ENCODE data around the gene RIMKLA.

Gene RIMKLA, protein sequence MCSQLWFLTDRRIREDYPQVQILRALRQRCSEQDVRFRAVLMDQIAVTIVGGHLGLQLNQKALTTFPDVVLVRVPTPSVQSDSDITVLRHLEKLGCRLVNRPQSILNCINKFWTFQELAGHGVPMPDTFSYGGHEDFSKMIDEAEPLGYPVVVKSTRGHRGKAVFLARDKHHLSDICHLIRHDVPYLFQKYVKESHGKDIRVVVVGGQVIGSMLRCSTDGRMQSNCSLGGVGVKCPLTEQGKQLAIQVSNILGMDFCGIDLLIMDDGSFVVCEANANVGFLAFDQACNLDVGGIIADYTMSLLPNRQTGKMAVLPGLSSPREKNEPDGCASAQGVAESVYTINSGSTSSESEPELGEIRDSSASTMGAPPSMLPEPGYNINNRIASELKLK

DNA sequence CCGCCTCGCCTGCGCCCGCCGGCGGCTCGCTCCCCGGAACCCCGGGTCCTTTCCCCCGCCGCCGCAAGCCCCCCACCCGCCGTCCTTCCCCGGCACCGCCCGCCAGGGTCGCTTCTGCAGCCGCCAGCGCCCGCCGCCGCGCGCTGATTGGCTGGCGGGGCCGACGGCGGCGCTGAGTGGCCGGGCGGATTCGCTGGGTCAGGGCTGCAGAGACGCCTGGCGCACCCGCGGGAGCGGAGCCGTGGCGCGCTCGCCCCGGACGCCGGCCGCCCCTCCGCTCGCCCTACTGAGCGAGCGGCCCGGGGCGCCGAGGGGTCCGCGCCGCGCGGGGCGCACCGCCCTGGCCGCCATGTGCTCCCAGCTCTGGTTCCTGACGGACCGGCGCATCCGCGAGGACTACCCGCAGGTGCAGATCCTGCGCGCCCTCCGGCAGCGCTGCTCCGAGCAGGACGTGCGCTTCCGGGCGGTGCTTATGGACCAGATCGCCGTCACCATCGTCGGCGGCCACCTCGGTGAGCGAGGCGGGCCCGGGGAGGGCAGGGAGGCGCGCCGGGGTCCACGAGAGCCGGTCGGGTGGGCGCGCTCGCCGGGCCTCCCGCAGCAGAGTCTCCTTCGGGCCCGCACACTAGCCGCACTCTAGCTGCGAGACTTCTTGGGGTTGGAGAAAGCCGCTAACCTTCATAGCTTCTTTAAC is at the start of gene RIMKLA:
RIMKLA (plus strand) TSS at position 207 of the 694 bp plus-strand sequence; CDS start at position 350, 143 bp downstream.
- Histone ChIP-seq H3K27ac (no peak within 1 kb of the TSS), H3K4me3 (peak within 1 kb of the TSS; percentile 88)
- DNase-seq (ENCODE audit: low spot score), result no peak
- TF ChIP-seq, protein P1, sequence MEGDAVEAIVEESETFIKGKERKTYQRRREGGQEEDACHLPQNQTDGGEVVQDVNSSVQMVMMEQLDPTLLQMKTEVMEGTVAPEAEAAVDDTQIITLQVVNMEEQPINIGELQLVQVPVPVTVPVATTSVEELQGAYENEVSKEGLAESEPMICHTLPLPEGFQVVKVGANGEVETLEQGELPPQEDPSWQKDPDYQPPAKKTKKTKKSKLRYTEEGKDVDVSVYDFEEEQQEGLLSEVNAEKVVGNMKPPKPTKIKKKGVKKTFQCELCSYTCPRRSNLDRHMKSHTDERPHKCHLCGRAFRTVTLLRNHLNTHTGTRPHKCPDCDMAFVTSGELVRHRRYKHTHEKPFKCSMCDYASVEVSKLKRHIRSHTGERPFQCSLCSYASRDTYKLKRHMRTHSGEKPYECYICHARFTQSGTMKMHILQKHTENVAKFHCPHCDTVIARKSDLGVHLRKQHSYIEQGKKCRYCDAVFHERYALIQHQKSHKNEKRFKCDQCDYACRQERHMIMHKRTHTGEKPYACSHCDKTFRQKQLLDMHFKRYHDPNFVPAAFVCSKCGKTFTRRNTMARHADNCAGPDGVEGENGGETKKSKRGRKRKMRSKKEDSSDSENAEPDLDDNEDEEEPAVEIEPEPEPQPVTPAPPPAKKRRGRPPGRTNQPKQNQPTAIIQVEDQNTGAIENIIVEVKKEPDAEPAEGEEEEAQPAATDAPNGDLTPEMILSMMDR (IDR thresholded peaks at IDR 0.05), result no peak

DNA sequence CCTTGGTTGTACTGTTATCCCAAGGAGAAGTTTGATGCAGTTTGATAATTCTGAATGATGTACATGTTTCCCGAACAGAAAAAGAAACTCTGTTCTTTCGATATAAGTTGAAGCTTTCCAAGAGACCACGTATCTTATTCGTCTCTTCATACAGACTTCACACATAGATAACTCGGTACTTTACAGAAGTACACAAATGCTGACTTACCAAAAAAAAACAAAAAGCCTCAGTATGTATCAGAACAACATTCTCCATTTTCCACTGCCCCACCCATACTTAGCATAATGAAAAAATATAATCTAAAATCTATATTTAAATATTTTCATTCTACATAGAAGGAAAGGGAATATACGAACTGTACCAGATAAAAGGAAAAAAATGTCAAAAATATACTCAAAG is 47.7 kb upstream of the RIMKLA start:
- TF ChIP-seq, protein P1 (IDR thresholded peaks at IDR 0.05), result no peak
- Histone ChIP-seq H3K4me3 (no peak overlapping the region), H3K27ac (no peak overlapping the region)
- DNase-seq (ENCODE audit: low spot score), result no peak

DNA sequence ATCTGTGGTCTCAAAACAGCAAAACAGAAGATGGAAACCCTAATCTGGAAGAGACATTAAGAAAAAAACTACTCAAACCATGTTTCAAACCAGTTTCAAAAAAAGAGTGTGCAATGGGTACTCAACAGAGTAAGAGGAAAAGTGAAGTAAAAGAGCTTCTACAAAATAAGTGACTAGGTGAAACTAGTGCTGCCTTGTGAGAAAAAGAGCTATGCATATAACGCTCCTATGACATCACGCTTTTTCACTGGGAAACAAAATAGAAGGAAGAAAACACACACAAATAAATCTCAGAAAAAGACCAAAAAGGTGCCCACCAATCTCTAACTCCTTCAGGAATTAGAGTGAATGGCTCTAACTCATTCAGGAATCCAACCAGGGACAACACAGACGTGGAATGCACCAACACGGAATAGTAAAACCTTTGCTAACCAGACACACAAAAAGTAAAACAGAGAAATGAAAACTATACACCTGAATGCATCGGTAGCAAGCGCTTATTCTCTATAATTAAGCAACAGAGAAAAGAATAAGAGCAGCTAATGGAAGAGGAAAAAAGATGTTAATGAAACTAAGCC is 46.8 kb upstream of the RIMKLA start:
- no peak for DNase-seq (ENCODE audit: low spot score)
- Histone ChIP-seq H3K4me3 (peak overlapping the region; percentile 100), H3K27ac (peak overlapping the region; percentile 87 to 97)
- TF ChIP-seq, protein P1 (IDR thresholded peaks at IDR 0.05), result no peak

DNA sequence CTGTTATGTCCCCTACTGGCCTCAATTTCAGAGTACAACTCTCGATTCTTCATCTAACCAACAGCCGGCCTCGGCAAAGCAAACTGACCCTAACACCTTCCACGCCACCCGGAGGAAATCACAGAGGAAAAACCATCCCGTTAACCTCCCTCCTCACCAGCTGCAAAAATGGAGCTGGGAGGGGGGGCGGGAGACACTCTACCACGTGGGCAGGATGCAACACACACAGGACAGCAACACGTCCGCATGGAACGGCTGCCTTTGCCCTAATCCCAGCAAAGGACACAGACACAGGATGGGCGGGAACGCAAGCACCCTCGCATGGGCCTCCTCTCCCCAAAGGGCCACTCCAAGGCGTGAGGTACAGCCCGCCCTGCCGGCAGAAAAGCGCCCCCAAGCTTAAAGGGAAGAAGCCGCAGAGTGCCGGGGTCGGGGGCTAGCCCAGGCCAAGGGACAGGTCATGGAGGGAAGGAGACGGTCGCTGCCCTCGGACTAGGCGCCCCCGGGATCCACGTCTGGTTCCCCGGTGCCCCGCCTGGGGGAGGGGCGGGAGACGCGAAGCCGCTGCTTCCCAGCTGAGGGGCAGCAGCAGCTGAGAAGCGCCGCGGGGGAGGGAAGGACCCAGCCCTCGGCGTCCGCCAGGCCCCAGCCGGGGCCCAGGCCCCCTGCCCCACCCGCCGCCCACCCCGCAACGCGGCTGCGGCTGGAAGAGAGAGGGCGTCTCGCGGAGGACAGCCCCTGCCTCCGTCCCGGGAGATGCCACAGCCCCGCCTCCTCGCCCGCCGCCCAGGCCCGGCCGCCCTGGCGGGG is 46.1 kb upstream of the RIMKLA start:
- Histone ChIP-seq H3K27ac (peak overlapping the region; percentile 87 to 97), H3K4me3 (peak overlapping the region; percentile 100)
- TF ChIP-seq, protein P1 (IDR thresholded peaks at IDR 0.05), result no peak
- DNase-seq (ENCODE audit: low spot score), result peak; percentile 78

DNA sequence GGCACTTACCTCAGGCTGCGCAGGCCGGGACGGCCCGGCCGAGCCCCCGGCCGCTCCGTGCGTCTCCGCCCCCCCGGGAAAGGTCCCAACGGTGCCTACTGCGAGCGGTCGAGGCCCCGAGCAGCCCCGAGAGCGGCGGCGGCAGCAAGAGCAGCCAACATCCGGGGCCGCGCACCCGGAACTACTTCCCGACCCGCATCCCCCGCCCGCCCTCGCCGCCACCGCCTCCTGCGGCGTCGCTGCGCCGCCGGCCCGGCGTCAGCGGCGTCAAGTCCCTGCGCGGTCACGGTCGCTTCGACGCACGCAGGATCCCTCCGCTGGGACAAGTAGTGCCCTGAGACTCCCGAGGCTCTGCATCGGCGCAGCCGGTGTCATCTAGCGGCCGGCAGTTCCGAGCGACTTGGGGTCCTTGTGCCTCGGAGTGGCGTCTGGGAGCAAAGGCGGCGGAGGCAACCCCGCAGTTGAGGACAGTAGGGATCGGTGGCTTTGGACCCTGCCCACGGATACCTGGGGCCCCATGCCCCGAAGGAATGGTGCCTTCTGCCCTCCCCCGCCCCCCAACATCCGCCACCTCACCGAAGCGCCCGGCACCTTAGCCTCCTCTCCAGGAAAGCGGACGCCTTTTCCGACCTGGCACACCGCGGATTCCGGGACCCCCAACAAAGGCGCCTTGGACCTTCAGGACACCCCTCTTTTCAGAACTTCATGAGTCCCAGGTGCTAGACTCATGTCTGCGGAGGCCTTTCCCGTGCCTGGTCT is 45.4 kb upstream of the RIMKLA start, which contains the start of gene FOXJ3:
FOXJ3 (minus strand) TSS at position 186 of the 759 bp plus-strand sequence. CDS start 24,142 bp downstream, outside the sequence.
- TF ChIP-seq, protein P1 (IDR thresholded peaks at IDR 0.05), result no peak
- Histone ChIP-seq H3K4me3 (peak within 1 kb of the TSS; percentile 100), H3K27ac (peak within 1 kb of the TSS; percentile 87 to 97)
- peak; percentile 90 for DNase-seq (ENCODE audit: low spot score)

Data from coronary artery (tissue), 2 donors.